Measurements from ENCODE around the gene CNOT6.
"Not testable (repeated sequence)": the region's sequence is repeated elsewhere in the genome, so short reads cannot be mapped to it uniquely, and the experiment has no call there.

CNOT6 gene

DNA sequence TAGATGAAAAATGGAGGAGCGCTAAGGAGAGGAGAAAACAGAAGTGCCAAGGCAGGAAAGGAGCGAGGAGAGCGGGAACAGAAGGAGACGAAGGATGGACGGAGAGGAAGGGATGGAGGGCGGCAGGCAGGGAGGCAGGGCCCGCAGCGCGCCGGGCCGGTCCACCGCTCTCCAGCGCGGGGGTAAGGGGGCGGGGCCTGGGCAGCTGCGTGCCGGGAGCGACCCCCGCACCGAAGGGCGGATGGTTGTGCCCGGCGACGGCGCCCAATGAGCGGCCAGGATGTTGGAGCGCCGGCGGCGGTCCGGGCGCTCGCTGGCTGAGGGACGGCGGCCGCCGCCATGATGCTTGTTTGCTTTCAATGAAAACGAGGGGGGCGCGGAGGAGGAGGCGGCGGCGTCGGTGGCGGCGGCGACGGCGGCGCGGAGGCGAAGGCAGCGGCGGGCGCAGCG, at the start of gene CNOT6:
Gene CNOT6 (plus strand): TSS at position 320 of the 450 bp plus-strand sequence. CDS start 34,898 bp downstream, outside the sequence.
- TF ChIP-seq, protein P1, sequence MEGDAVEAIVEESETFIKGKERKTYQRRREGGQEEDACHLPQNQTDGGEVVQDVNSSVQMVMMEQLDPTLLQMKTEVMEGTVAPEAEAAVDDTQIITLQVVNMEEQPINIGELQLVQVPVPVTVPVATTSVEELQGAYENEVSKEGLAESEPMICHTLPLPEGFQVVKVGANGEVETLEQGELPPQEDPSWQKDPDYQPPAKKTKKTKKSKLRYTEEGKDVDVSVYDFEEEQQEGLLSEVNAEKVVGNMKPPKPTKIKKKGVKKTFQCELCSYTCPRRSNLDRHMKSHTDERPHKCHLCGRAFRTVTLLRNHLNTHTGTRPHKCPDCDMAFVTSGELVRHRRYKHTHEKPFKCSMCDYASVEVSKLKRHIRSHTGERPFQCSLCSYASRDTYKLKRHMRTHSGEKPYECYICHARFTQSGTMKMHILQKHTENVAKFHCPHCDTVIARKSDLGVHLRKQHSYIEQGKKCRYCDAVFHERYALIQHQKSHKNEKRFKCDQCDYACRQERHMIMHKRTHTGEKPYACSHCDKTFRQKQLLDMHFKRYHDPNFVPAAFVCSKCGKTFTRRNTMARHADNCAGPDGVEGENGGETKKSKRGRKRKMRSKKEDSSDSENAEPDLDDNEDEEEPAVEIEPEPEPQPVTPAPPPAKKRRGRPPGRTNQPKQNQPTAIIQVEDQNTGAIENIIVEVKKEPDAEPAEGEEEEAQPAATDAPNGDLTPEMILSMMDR (IDR thresholded peaks at IDR 0.05; ENCODE audit: low read depth, low read length): no peak

DNA sequence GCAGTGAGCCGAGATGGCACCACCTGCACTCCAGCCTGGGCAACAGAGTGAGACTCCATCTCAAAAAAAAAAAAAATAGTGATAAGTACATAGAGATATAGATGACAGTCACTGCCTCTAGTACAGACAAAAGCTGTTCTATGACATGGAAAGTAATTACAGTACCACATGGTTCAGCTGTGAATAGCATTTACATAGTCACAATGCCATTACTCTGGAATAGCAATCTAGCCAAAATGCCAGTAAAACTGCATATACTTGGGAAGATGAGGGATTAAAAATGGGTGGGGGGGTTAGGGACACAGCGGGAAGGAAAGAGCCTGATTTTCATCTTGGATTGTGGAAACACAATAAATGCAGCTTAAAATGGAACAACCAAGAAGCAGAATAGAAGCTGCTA, 39.4 kb upstream of the CNOT6 start:
- TF ChIP-seq, protein P1 (IDR thresholded peaks at IDR 0.05; ENCODE audit: low read depth, low read length): no peak
- DNase-seq (ENCODE audit: extremely low read depth, low read depth): no peak

More for the DNA sequence above, at the start of gene CNOT6:
- DNase-seq (ENCODE audit: extremely low read depth, low read depth): peak; percentile 92

DNA sequence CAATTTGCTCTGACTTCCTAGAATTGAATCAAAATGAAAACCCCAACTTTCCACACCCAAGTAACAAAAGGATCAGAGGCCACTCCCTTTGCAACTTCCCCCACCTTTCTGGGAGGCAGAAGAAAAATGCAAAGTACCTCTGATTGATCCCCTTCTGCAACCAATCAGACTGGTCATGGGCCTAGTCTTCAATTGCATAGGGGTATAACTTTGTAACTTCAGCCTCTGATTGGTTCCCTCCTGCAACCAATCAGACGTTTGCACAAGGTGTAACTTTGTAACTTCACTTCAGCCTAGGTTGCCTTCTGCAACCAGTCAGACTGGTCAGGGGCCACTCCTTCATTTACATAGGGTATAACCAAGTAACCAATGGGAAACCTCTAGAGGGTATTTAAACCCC, 38.3 kb upstream of the CNOT6 start:
- no peak for DNase-seq (ENCODE audit: extremely low read depth, low read depth)
- TF ChIP-seq, protein P1 (IDR thresholded peaks at IDR 0.05; ENCODE audit: low read depth, low read length): no peak

DNA sequence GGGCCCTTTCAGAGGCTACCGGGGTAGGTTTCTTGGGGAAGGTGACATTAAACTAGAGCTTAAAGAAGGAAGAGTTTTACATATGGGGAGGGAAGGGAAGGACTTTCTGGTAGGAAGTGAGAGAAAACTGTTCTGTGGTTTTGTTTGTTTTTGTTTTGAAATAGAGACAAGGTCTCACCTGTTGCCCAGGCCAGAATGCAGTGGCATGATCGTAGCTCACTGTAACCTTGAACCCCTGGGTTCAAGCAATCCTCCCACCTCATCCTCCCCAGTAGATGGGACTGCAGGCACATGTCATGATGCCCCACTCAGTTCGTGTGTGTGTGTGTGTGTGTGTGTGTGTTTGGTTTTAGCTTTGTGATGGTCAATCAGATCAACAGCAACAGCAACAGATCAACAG, 37.4 kb upstream of the CNOT6 start:
- no peak for DNase-seq (ENCODE audit: extremely low read depth, low read depth)
- TF ChIP-seq, protein P1 (IDR thresholded peaks at IDR 0.05; ENCODE audit: low read depth, low read length): no peak

DNA sequence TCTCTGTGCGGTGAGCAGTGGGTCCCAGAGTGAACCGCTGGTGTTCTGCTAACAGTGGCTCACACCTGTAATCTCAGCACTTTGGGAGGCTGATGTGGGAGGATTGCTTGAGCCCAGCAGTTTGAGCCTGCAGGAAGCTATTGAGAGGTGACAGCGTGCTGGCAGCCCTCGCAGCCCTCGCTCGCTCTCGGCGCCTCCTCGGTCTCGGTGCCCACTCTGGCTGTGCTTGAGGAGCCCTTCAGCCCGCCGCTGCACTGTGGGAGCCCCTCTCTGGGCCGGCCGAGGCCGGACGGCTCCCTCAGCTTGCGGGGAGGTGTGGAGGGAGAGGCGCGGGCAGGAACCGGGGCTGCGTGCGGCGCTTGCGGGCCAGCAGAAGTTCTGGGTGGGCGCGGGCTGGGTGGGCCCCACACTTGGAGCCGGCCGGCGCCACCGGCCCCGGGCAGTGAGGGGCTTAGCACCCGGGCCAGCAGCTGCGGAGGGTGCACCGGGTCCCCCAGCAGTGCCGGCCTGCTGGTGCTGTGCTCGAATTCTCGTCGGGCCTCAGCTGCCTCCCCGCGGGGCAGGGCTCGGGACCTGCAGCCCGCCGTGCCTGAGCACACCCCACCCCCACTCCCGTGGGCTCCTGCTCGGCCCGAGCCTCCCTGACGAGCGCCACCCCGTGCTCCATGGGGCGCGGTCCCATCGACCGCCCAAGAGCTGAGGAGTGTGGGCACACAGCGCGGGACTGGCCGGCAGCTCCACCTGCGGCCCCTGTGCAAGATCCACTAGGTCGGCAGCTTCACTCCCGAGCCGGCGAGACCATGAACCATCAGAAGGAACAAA, 35.1 kb upstream of the CNOT6 start:
- not testable (repeated sequence) for DNase-seq (ENCODE audit: extremely low read depth, low read depth)

DNA sequence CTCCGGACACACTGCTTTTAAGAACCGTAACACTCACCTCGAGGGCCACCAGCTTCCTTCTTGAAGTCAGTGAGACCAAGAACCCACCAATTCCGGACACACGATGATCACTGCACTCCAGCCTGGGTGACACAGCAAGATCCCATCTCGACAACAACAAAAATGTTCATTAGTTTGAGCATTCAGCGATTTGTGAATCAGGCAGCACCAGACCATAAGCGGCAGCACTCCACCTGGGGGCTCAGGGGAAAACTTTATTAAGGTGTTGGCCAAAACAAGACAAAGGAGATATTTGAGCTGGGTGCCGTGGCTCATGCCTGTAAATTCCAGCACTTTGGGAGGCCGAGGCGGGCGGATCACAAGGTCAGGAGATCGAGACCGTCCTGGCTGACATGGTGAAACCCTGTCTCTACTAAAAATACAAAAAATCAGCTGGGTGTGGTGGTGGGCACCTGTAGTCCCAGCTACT, 34.5 kb upstream of the CNOT6 start:
- DNase-seq (ENCODE audit: extremely low read depth, low read depth): not testable (repeated sequence)

DNA sequence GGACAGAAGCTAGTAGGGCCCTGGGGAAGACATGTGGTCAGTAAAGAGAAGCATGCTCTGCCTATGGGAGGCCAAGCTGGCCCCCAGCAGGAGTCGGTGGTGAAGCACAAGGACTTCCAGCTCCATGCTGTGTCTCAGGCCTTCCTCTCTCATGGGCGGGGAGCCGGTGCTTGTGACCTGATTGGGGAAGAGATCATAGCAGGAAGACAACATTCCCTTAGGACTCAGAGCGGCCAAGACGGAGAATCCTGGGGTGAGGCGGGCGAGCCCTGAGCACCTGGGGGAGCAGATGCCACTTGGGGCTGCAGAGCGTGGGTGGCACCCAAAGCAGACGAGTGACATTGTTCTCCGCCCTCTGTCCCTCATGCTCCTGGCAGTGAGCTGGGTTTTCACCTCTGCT, 33.3 kb upstream of the CNOT6 start:
- no peak for DNase-seq (ENCODE audit: extremely low read depth, low read depth)
- TF ChIP-seq, protein P1 (IDR thresholded peaks at IDR 0.05; ENCODE audit: low read depth, low read length): no peak

DNA sequence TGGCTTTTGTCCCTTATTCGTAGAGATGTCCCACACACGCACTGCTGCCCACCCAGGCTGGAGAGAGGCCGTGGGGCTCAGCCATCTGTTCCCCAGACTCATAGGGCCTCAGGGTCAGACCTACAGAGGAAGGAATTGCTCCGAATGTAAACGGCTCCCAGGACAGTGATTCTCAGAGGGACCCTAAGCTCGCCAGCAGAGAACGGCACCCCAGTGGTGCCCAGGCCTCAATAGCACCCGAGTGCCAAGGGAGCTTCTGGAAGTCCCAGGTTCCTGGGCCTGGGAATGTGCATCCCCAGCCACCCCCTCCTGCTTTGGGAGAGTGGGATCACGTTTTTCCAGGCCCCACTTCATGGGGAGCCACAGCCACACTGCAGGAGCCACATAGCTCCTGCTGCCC, 32.9 kb upstream of the CNOT6 start:
- no peak for DNase-seq (ENCODE audit: extremely low read depth, low read depth)
- TF ChIP-seq, protein P1 (IDR thresholded peaks at IDR 0.05; ENCODE audit: low read depth, low read length): no peak
